NCI-H1436 treated with DMSO at 0.1 percent for 48 hours (cell line): ENCODE measurements around the gene COMMD10.
"Not testable (repeated sequence)": the region's sequence is repeated elsewhere in the genome, so short reads cannot be mapped to it uniquely, and the experiment has no call there.

ENCODE experiments used
- DNase-seq: peaks from one replicate; lab custom pipeline; 2025; lab: John Stamatoyannopoulos, UW

COMMD10 gene

GRCh38 chr5:116084871-116085715, at the start of gene COMMD10:
TSS of gene COMMD10 (plus strand) at chr5:116085025.
- no peak for DNase-seq

- no peak for DNase-seq
Measured at GRCh38 chr5:116035123-116035522, 49.7 kb upstream of the COMMD10 start.

GRCh38 chr5:116037236-116037822, 47.5 kb upstream of the COMMD10 start:
- no peak for DNase-seq

GRCh38 chr5:116038817-116039216, 46.0 kb upstream of the COMMD10 start:
- DNase-seq = no peak

GRCh38 chr5:116042375-116042774, 42.5 kb upstream of the COMMD10 start:
- DNase-seq = no peak

- no peak for DNase-seq
Measured at GRCh38 chr5:116044073-116044472, 40.8 kb upstream of the COMMD10 start.

- no peak for DNase-seq
Measured at GRCh38 chr5:116045821-116046220, 39.0 kb upstream of the COMMD10 start.

GRCh38 chr5:116046261-116046660, 38.6 kb upstream of the COMMD10 start:
- DNase-seq = no peak

- DNase-seq = no peak
Measured at GRCh38 chr5:116046823-116047222, 38.0 kb upstream of the COMMD10 start.

GRCh38 chr5:116058346-116058936, 26.4 kb upstream of the COMMD10 start:
- DNase-seq = no peak

GRCh38 chr5:116062352-116062751, 22.5 kb upstream of the COMMD10 start:
- no peak for DNase-seq

- DNase-seq = no peak
Measured at GRCh38 chr5:116063950-116064349, 20.9 kb upstream of the COMMD10 start.

- DNase-seq = no peak
Measured at GRCh38 chr5:116068028-116068632, 16.7 kb upstream of the COMMD10 start.

- DNase-seq = no peak
Measured at GRCh38 chr5:116071211-116071610, 13.6 kb upstream of the COMMD10 start.

GRCh38 chr5:116075191-116075831, 9.5 kb upstream of the COMMD10 start:
- DNase-seq = no peak

GRCh38 chr5:116076496-116076895, 8.3 kb upstream of the COMMD10 start:
- DNase-seq = no peak

- DNase-seq = no peak
Measured at GRCh38 chr5:116078199-116078598, 6.6 kb upstream of the COMMD10 start.

GRCh38 chr5:116084287-116084691, 536 bp upstream of the COMMD10 start:
- DNase-seq = no peak

GRCh38 chr5:116086309-116086708, 1.5 kb downstream of the COMMD10 start:
- not testable (repeated sequence) for DNase-seq

GRCh38 chr5:116088062-116088461, 3.2 kb downstream of the COMMD10 start:
- DNase-seq = no peak

GRCh38 chr5:116090302-116090701, 5.5 kb downstream of the COMMD10 start:
- no peak for DNase-seq

- DNase-seq = no peak
Measured at GRCh38 chr5:116091416-116091815, 6.6 kb downstream of the COMMD10 start.
